ENCODE measurements around the gene NMUR1.

DNA sequence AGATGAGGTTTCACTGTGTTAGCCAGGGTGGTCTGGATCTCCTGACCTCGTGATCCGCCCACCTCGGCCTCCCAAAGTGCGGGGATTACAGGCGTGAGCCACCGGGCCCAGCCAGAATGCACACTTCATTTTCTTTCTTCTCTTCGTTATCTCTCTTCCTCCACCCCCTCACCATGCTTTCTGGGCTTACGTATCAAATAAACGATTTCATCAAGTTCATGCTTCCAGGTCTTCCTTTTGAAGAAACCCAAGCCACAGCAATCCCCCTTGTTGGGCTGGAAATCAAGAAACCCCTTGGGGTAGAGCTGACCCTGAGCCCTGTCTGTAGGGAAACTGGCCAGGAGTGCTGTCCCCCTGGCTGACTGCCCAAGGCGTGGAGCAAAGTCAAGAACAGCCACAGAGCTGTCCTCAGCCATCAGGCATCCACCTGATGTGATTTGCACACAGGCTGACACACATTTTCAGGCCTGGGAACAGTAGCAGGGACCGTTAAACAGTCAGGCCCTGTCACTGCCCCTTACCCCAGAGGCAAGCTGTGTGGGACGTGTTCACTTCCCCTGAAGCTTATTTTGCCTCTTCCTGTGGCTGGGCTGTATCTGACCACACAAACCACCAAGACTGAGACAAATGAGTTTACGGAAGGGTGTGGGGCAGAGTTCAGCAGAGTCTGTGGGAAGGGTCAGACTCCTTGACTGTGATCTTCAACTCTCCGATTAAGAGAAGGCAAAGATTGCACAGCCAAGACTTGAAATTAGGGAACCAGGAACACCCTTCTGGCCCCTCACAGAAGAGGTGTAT, 15.1 kb upstream of the NMUR1 start:
- TF ChIP-seq CTCF (IDR thresholded peaks at IDR 0.05; ENCODE audit: low read length) (no peak), EZH2phosphoT487 (IDR thresholded peaks at IDR 0.05; ENCODE audit: low read length) (no peak), EZH2 (optimal IDR thresholded peaks at IDR 0.05; ENCODE audit: low read depth, low read length) (no peak)
